Left lung (tissue), 10 donors: Measurements from ENCODE around the gene NKTR. TPM values are rescaled to one million over a fixed set of nuclear protein-coding genes. Genes with fewer than 3 reads are reported as not detected.

ENCODE experiments used
- ATAC-seq: fragments of 200-7000 bp; cut with Tn5 transposase; one replicate; pipeline ENCODE4 v1.9.1; 2020; ENCODE audit warnings: moderate library complexity
- DNase-seq, 4 donors: peaks; one replicate each; pipeline ENCODE4 v3.0.0-alpha.2; 2013 to 2020
- H3K27ac ChIP-seq, 2 donors: fragments of 200-600 bp; sonication (generic) in 1 of 2; one replicate each; pipeline versions ENCODE4 v1.5.0 to v1.8.0; 2020 to 2021
- H3K27me3 ChIP-seq, 2 donors: fragments of 200-600 bp; sonication (generic) in 1 of 2; one replicate each; pipeline versions ENCODE4 v1.5.0 to v1.8.0; 2020 to 2021
- H3K36me3 ChIP-seq, 2 donors: fragments of 200-600 bp; sonication (generic) in 1 of 2; one replicate each; pipeline versions ENCODE4 v1.5.0 to v1.8.0; 2020 to 2021
- H3K4me1 ChIP-seq, 2 donors: fragments of 200-600 bp; one replicate each; pipeline ENCODE4 v1.8.0; 2021
- H3K4me3 ChIP-seq, 2 donors: fragments of 200-600 bp; sonication (generic) in 1 of 2; one replicate each; pipeline versions ENCODE4 v1.5.0 to v1.8.0; 2020 to 2021; ENCODE audit warnings: mild to moderate bottlenecking in 1 of 2
- H3K9me3 ChIP-seq, 2 donors: fragments of 200-600 bp; sonication (generic) in 1 of 2; one replicate each; pipeline versions ENCODE4 v1.5.0 to v1.8.0; 2020 to 2021
- intact Hi-C, 2 donors: fragments of 100-400 bp; cut with DNase I; formaldehyde crosslinking; loops; one replicate each; pipeline versions ENCODE4 v1.11.2 to v1.14.2; 2022
- polyA plus RNA-seq, 6 donors: library from polyadenylated mRNA; unstranded; fragments of 120-200 nt; gene quantifications; one replicate each; pipeline ENCODE4 v1.2.1, GENCODE V29; 2013; ENCODE audit not compliant: insufficient read length in 6 of 6
- total RNA-seq, 2 donors: library from RNA; stranded (reverse); fragmentation: NEBNext Ultra II Directional; extraction: Animal tissue kit (Norgen Biotek cat#: 25700); gene quantifications; one replicate each; pipeline ENCODE4 v1.2.1, GENCODE V29; 2021
- TF ChIP-seq, protein P1 (sequence below), 2 donors: fragments of 200-600 bp; sonication (generic) in 1 of 2; IDR thresholded peaks; one replicate each; pipeline versions ENCODE4 v1.5.0 to v1.8.0; 2021; ENCODE audit warnings: antibody characterized with exemption in 2 of 2
- donor health status: DM: no; HTN: yes; CAD: no.
- donor health status: DM: no; HTN: no; CAD: no.

Gene NKTR
- total and polyA plus RNA-seq, 8 donors: 53.7 to 254 (median 207) TPM

DNA sequence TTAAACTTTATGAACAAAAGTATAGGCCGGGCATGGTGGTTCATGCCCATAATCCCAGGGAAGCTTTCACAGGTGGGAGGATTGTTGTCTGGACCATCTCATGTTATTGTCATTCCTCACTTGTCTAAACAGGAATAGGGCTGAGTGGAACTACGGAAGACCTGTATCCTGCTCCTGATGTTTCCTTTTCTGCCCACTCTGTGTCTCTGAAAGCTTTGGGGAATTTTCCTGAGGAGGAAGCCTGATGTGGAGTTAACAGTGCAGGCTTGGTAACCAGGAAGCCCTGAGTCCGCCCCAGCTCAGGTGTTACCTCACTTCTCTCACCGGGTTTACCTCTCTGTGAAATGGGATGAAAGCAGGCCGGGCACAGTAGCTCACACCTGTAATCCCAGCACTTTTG lies 11.9 kb upstream of the NKTR start:
- Histone ChIP-seq H3K27me3 (no peaks in the 10 kb centered on the region), H3K27ac (no peak overlapping the region), H3K4me3 (no peak overlapping the region), H3K4me1 (peaks cover 0 to 28% of the 10 kb centered on the region in 2 donors), H3K9me3 (no peaks in the 10 kb centered on the region), H3K36me3 (peaks cover 0 to 11% of the 10 kb centered on the region in 2 donors)
- TF ChIP-seq, protein P1, sequence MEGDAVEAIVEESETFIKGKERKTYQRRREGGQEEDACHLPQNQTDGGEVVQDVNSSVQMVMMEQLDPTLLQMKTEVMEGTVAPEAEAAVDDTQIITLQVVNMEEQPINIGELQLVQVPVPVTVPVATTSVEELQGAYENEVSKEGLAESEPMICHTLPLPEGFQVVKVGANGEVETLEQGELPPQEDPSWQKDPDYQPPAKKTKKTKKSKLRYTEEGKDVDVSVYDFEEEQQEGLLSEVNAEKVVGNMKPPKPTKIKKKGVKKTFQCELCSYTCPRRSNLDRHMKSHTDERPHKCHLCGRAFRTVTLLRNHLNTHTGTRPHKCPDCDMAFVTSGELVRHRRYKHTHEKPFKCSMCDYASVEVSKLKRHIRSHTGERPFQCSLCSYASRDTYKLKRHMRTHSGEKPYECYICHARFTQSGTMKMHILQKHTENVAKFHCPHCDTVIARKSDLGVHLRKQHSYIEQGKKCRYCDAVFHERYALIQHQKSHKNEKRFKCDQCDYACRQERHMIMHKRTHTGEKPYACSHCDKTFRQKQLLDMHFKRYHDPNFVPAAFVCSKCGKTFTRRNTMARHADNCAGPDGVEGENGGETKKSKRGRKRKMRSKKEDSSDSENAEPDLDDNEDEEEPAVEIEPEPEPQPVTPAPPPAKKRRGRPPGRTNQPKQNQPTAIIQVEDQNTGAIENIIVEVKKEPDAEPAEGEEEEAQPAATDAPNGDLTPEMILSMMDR (IDR thresholded peaks at IDR 0.05): no peak
- ATAC-seq: no peak
- no peak for DNase-seq
- intact Hi-C loops: no loop called here

DNA sequence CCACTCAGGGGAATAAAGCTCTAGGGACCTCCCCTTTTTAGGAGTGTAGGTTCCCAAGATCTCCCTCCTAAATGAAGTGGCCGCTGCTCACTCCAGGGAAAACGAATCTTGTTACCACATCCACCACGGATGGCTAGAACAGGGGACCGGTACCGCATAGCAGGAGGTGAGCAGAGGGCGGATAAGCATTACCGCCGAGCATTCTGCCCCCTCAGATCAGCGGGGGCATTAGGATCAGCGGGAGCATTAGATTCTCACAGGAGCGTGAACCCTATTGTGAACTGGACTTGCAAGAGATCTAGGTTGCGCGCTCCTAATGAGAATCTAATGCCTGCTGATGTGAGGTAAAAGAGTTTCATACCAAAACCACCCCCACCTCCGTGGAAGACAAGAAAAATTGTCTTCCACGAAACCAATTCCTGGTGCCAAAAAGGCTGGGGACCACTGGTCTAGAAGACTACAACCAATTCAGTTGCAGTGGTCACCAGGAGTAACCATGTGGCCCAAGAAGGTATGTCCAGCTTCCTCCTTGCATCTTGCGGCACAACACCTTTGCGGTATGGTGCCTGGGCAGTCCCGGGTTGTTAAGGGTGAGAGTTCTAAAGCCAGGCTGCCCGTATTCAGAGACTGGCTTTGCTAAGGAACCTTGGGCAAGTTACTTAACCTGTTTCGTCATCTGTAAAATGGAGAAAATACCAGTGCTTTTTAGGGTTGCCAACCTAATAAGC lies 10.9 kb upstream of the NKTR start:
- DNase-seq (no peak), ATAC-seq (no peak)
- intact Hi-C loops: no loop called here
- Histone ChIP-seq H3K27ac (peak overlapping the region; percentile 80 to 87), H3K4me3 (peak overlapping the region; percentile 71 to 77), H3K27me3 (no peaks in the 10 kb centered on the region), H3K4me1 (peaks cover 0 to 28% of the 10 kb centered on the region in 2 donors), H3K36me3 (peaks cover 0 to 19% of the 10 kb centered on the region in 2 donors), H3K9me3 (no peaks in the 10 kb centered on the region)
- TF ChIP-seq, protein P1 (IDR thresholded peaks at IDR 0.05): no peak

DNA sequence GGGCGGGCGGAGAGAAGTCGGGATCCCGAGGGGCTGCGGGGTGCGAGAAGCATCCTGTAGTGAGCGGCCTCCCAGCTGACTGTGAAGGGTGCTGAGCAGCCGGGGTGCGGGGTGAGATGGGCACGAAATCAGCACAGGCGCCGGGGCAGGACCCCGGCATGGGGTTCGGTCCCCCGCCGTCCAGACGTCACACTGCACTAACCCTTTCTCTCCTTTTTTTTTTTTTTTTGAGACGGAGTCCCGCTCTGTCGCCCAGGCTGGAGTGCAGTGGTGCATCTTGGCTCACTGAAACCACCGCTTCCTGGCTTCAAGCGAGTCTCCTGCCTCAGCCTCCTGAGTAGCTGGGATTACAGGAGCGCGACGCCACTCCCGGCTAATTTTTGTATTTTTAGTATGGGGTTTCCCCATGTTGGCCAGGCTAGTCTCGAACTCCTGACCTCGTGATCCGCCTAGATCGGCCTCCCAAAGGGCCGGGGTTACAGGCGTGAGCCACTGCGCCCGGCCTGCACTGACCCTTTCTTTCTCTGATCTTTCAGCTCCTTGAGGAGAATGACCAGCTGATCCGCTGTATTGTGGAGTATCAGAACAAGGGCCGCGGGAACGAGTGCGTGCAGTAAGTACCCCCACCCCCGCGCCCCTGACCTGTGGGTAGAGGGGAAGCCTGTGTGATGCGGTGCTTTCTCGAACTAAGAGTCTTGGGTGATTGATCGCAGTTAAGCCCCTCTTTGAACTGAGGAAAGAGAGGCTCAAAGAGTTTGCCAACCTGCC lies 9.3 kb upstream of the NKTR start:
- DNase-seq (no peak), ATAC-seq (peak; percentile 14)
- intact Hi-C loops: no loop called here
- Histone ChIP-seq H3K36me3 (peaks cover 0 to 28% of the 10 kb centered on the region in 2 donors), H3K4me1 (peaks cover 0 to 28% of the 10 kb centered on the region in 2 donors), H3K4me3 (peak overlapping the region; percentile 71 to 77), H3K27me3 (no peaks in the 10 kb centered on the region), H3K27ac (peak overlapping the region; percentile 71 to 87), H3K9me3 (no peaks in the 10 kb centered on the region)
- TF ChIP-seq, protein P1 (IDR thresholded peaks at IDR 0.05): no peak

GRCh38 chr3:42591811-42592210 lies 8.7 kb upstream of the NKTR start:
- intact Hi-C loops: no loop called here
- no peak for DNase-seq

More at GRCh38 chr3:42591811-42592210, 8.7 kb upstream of the NKTR start:
- peak overlapping the region in 1 of 2 donors; percentile 77 for H3K4me3 ChIP-seq
- H3K4me1 ChIP-seq: peaks cover 0 to 28% of the 10 kb centered on the region in 2 donors
- ATAC-seq: no peak
- H3K9me3 ChIP-seq: no peaks in the 10 kb centered on the region
- no peaks in the 10 kb centered on the region for H3K27me3 ChIP-seq
- no peak overlapping the region for H3K27ac ChIP-seq
- peaks cover 0 to 28% of the 10 kb centered on the region in 2 donors for H3K36me3 ChIP-seq
- TF ChIP-seq, protein P1 (IDR thresholded peaks at IDR 0.05): no peak
